SK-N-SH (cell line): Measurements from ENCODE around the gene RRP9.

Experiments used
- CHD2 ChIP-seq: fragments of 150-350 bp; IDR thresholded peaks from 2 replicates; pipeline ENCODE4 v1.6.1; 2018; ENCODE audit warnings: low read length; ENCODE audit not compliant: partially characterized antibody
- CTCF ChIP-seq: fragments of 200-600 bp; sonication (generic); IDR thresholded peaks from 2 replicates; pipeline ENCODE4 v1.6.1; 2017; ENCODE audit warnings: antibody characterized with exemption, mild to moderate bottlenecking, moderate library complexity
- EZH2phosphoT487 ChIP-seq: fragments of 200-600 bp; sonication (generic); IDR thresholded peaks from 2 replicates; pipeline ENCODE4 v1.6.1; 2017; ENCODE audit warnings: low read depth, mixed run types, mild to moderate bottlenecking, antibody characterized with exemption, moderate library complexity, borderline replicate concordance
- FOXM1 ChIP-seq: IDR thresholded peaks from 2 replicates; pipeline ENCODE4 v1.4.0; 2012; ENCODE audit warnings: low read depth, mild to moderate bottlenecking
- GABPA ChIP-seq: IDR thresholded peaks from 2 replicates; pipeline ENCODE4 v1.4.0; 2012; ENCODE audit warnings: low read depth, mild to moderate bottlenecking
- MAX ChIP-seq: IDR thresholded peaks from 2 replicates; pipeline ENCODE4 v1.4.0; 2012; ENCODE audit warnings: low read depth
- NRF1 ChIP-seq: IDR thresholded peaks from 2 replicates; pipeline ENCODE4 v1.6.1; 2012; ENCODE audit warnings: low read depth, mild to moderate bottlenecking, low read length
- PBX3 ChIP-seq: IDR thresholded peaks from 2 replicates; pipeline ENCODE4; 2012
- RAD21 ChIP-seq: IDR thresholded peaks from 2 replicates; pipeline ENCODE4 v1.6.1; 2012; ENCODE audit warnings: mild to moderate bottlenecking, low read length
- REST ChIP-seq: IDR thresholded peaks from 2 replicates; pipeline ENCODE4 v1.6.1; 2012; ENCODE audit warnings: mild to moderate bottlenecking, low read depth, low read length, moderate library complexity
- SIN3A ChIP-seq: IDR thresholded peaks from 2 replicates; pipeline ENCODE4 v1.6.1; 2012; ENCODE audit warnings: low read depth, mild to moderate bottlenecking, low read length, moderate library complexity, borderline replicate concordance
- TAF1 ChIP-seq: IDR thresholded peaks from 2 replicates; pipeline ENCODE4 v1.6.1; 2012; ENCODE audit warnings: low read depth, mild to moderate bottlenecking, low read length, moderate library complexity, borderline replicate concordance

GRCh38 chr3:51928438-51928837 is 13.3 kb downstream of the RRP9 start:
- no peak for TF ChIP-seq CTCF
- no peak for TF ChIP-seq EZH2phosphoT487
- TF ChIP-seq FOXM1, result no peak
- TF ChIP-seq MAX, result no peak
- no peak for TF ChIP-seq REST
- TF ChIP-seq NRF1, result no peak
- no peak for TF ChIP-seq TAF1
- TF ChIP-seq RAD21, result no peak
- TF ChIP-seq GABPA, result no peak
- TF ChIP-seq CHD2, result no peak
- TF ChIP-seq SIN3A, result no peak
- no peak for TF ChIP-seq PBX3
